CD4-positive, alpha-beta T cell (primary cell): Measurements from ENCODE around the gene ENTPD6. TPM values are rescaled to one million over a fixed set of nuclear protein-coding genes. Genes with fewer than 3 reads are reported as not detected.

Source experiments
- ATAC-seq: fragments of 200-7000 bp; cut with Tn5 transposase; one replicate; pipeline ENCODE4 v1.10.0; 2022; ENCODE audit warnings: mild to moderate bottlenecking; ENCODE audit not compliant: poor library complexity
- CTCF ChIA-PET: fragments of 350-600 bp; sonication (Branson Sonifier 250); formaldehyde crosslinking; loops from one replicate; lab custom pipeline; 2021; ENCODE audit warnings: antibody characterized with exemption, inconsistent platforms; lab: Charles Lee
- POLR2A ChIA-PET: fragments of 350-600 bp; sonication (Branson Sonifier 250); formaldehyde crosslinking; loops from one replicate; lab custom pipeline; 2021; ENCODE audit warnings: antibody characterized with exemption, inconsistent platforms; lab: Charles Lee
- DNase-seq, 14 experiments: peaks; one replicate each; pipeline ENCODE4 v3.0.0-alpha.2; 2013 to 2020; ENCODE audit warnings: mixed read lengths in 2 of 14
- H3K27ac ChIP-seq, 2 donors: one replicate each; pipeline versions ENCODE4 v1.5.1 to v1.7.0; 2013; ENCODE audit warnings: low read length in 2 of 2, low read depth in 1 of 2, mild to moderate bottlenecking in 1 of 2
- H3K27me3 ChIP-seq, 2 experiments: 1 replicate in 1 of 2; 2 replicates in 1 of 2; pipeline versions ENCODE4 v1.6.1 to v1.7.0; 2013; ENCODE audit warnings: low read length in 2 of 2, control low read depth in 1 of 2, mild to moderate bottlenecking in 1 of 2, moderate library complexity in 1 of 2; ENCODE audit not compliant: insufficient read depth in 2 of 2, control insufficient read depth in 1 of 2
- H3K36me3 ChIP-seq: one replicate; pipeline ENCODE4 v1.6.1; 2013; ENCODE audit warnings: low read length, control low read depth; ENCODE audit not compliant: insufficient read depth
- H3K4me1 ChIP-seq: one replicate; pipeline ENCODE4 v1.6.1; 2013; ENCODE audit warnings: low read length, control low read depth; ENCODE audit not compliant: insufficient read depth
- H3K4me3 ChIP-seq: one replicate; pipeline ENCODE4 v1.5.1; 2013; ENCODE audit warnings: mild to moderate bottlenecking, low read length, moderate library complexity
- H3K9me3 ChIP-seq, 2 experiments: 1 replicate in 1 of 2; 2 replicates in 1 of 2; pipeline versions ENCODE4 v1.6.1 to v1.7.0; 2013; ENCODE audit warnings: low read length in 2 of 2, mild to moderate bottlenecking in 2 of 2, control low read depth in 1 of 2, moderate library complexity in 1 of 2; ENCODE audit not compliant: control insufficient read depth in 1 of 2, insufficient read depth in 1 of 2
- H3K27ac Mint-ChIP-seq: one replicate; pipeline ENCODE4 v1.8.0; 2020; ENCODE audit warnings: mixed read lengths
- H3K27me3 Mint-ChIP-seq: one replicate; pipeline ENCODE4 v1.8.0; 2021; ENCODE audit warnings: mixed read lengths
- H3K36me3 Mint-ChIP-seq: one replicate; pipeline ENCODE4 v1.8.0; 2021; ENCODE audit warnings: low read depth, mixed read lengths
- H3K4me1 Mint-ChIP-seq: one replicate; pipeline ENCODE4 v1.8.0; 2021; ENCODE audit warnings: low read depth, mixed read lengths
- H3K4me3 Mint-ChIP-seq: one replicate; pipeline ENCODE4 v1.8.0; 2020; ENCODE audit warnings: mild to moderate bottlenecking, mixed read lengths
- H3K9me3 Mint-ChIP-seq: one replicate; pipeline ENCODE4 v1.8.0; 2020; ENCODE audit warnings: mixed read lengths
- intact Hi-C, 2 experiments: fragments of 100-400 bp; cut with DNase I in 1 of 2; cut with micrococcal nuclease in 1 of 2; formaldehyde crosslinking; loops; one replicate each; pipeline versions ENCODE4 v1.15.1 to v1.9.0; 2023 to 2025; cut with DNase I, micrococcal nuclease
- total RNA-seq, 174 experiments: library from RNA in 2 of 174; stranded (reverse) in 2 of 174; gene quantifications; one replicate each; pipeline ENCODE4 v1.2.3 and lab custom pipeline; 2021 to 2026
- TF ChIP-seq, protein P1 (sequence below): fragments of 200-600 bp; IDR thresholded peaks from one replicate; pipeline ENCODE4 v1.8.0; 2022; ENCODE audit warnings: antibody characterized with exemption, mild to moderate bottlenecking

The ENTPD6 gene
- total RNA-seq, 2 experiments from 2014 or later: 78.5 to 85.1 TPM

DNA sequence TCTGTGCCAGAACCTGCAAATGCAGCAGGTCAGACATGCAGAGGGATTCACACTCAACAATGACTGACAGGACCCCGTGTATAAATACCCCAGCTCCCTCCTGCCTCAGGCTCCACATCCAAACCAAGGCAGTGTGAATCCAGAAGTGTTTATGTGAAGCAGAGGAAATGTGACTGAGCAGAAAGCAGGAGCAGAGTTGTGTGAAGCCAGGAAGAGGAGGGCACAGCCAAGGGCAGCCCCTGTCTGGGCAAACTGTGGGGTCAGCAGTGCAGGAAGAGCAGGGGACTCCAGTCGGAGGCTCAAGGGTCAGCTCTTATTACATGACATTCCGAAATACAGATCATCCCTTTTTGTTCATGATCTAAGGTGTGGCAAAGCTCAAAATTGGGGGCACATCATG lies 19.3 kb upstream of the ENTPD6 start:
- no peak overlapping the region for H3K4me3 ChIP-seq
- ATAC-seq: no peak

DNA sequence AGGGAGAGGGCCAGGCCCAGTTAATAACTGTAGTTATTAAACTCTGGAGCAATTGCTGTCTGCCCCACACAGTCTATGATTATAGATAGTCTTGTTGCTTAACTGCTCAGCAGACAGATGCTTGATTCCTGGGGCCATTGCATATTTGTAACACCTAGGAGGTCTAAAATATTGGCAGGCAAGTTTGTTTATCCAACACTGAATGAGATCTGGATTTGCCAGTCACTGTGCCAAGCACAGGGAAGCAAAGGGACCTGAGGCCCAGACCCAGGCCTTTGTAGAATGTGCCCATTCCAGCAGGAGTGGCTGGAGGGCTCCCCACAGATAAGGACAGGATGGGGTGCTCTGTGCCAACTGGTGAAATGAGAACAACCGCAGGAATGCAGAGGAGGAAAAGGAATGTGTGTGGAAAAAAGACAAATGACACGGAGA lies 17.6 kb upstream of the ENTPD6 start:
- Mint-ChIP-seq H3K9me3 (peaks cover 4% of the 10 kb centered on the region), H3K36me3 (no peaks in the 10 kb centered on the region), H3K4me3 (no peak overlapping the region), H3K27ac (no peak overlapping the region), H3K27me3 (peaks cover 15% of the 10 kb centered on the region), H3K4me1 (no peaks in the 10 kb centered on the region)
- Histone ChIP-seq H3K27ac (no peak overlapping the region), H3K4me1 (no peaks in the 10 kb centered on the region), H3K9me3 (peaks cover 0 to 1% of the 10 kb centered on the region in 2 experiments), H3K27me3 (no peaks in the 10 kb centered on the region), H3K4me3 (no peak overlapping the region), H3K36me3 (no peaks in the 10 kb centered on the region)
- TF ChIP-seq, protein P1, sequence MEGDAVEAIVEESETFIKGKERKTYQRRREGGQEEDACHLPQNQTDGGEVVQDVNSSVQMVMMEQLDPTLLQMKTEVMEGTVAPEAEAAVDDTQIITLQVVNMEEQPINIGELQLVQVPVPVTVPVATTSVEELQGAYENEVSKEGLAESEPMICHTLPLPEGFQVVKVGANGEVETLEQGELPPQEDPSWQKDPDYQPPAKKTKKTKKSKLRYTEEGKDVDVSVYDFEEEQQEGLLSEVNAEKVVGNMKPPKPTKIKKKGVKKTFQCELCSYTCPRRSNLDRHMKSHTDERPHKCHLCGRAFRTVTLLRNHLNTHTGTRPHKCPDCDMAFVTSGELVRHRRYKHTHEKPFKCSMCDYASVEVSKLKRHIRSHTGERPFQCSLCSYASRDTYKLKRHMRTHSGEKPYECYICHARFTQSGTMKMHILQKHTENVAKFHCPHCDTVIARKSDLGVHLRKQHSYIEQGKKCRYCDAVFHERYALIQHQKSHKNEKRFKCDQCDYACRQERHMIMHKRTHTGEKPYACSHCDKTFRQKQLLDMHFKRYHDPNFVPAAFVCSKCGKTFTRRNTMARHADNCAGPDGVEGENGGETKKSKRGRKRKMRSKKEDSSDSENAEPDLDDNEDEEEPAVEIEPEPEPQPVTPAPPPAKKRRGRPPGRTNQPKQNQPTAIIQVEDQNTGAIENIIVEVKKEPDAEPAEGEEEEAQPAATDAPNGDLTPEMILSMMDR: no peak
- intact Hi-C loops: loop anchor here (2.0 to 5.0 kb wide), 4 partner anchors 86 to 1241 kb away; no protein-coding TSS in a partner anchor
- POLR2A ChIA-PET: no interaction called here
- no peak for ATAC-seq
- no peak for DNase-seq
- CTCF ChIA-PET: no interaction called here

More for the DNA sequence above, 19.3 kb upstream of the ENTPD6 start:
- Histone ChIP-seq H3K9me3 (no peaks in the 10 kb centered on the region), H3K36me3 (no peaks in the 10 kb centered on the region), H3K27ac (no peak overlapping the region), H3K4me1 (no peaks in the 10 kb centered on the region), H3K27me3 (no peaks in the 10 kb centered on the region)
- ChIA-PET CTCF (no interaction called here), POLR2A (no interaction called here)
- intact Hi-C loops: loop anchor here in 1 of 2 experiments (5.0 kb wide), 3 partner anchors 84 to 1239 kb away; no protein-coding TSS in a partner anchor
- H3K36me3 Mint-ChIP-seq: no peaks in the 10 kb centered on the region
- no peak for DNase-seq
- H3K4me1 Mint-ChIP-seq: no peaks in the 10 kb centered on the region
- H3K9me3 Mint-ChIP-seq: peaks cover 4% of the 10 kb centered on the region
- H3K27me3 Mint-ChIP-seq: peaks cover 9% of the 10 kb centered on the region
- no peak overlapping the region for H3K27ac Mint-ChIP-seq
- TF ChIP-seq, protein P1: no peak
- no peak overlapping the region for H3K4me3 Mint-ChIP-seq

DNA sequence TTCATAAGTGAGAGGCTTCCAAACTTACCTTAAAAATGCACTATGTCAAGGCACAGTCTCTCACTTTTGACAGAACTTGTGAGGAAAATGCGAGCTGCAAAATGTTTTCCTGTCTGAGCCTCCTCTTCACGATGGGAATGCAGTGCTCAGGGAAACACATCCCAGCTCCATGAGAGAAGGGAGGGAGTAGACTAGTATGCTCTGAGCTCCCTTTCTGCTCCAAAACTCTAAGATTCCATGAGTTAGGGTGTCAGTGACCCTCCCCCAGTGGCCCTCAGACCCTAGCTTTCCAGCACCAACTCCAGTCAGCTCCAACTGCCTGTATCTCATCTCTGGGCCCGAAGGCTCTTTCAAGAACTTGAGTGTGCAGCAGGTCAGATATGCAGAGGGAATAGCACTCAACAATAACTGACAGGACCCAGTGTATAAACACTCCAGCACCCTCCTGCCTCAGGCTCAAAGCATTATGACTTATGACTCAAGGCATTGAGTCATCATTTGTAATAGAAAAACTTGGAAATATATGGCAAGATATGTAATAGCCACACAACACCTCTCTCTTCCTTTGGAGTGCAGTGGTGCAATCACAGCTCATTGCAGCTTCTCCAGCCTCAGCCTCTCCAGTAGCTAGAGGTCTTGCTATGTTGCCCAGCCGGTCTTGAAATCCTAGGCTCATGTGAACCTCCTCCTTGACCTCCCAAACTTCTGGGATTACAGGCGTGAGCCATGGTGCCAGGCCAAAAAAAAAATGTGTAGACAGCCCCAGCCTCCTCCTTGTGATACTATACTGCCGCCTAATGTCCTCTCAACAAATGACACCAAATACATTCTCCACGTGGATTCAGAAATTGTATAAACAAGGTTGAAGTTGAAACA lies 16.7 kb upstream of the ENTPD6 start:
- intact Hi-C loops: loop anchor here (1.0 to 5.0 kb wide), 6 partner anchors 86 to 1242 kb away; no protein-coding TSS in a partner anchor
- Mint-ChIP-seq H3K27me3 (peaks cover 18% of the 10 kb centered on the region), H3K36me3 (no peaks in the 10 kb centered on the region), H3K4me1 (no peaks in the 10 kb centered on the region), H3K9me3 (peaks cover 4% of the 10 kb centered on the region), H3K4me3 (no peak overlapping the region), H3K27ac (no peak overlapping the region)
- DNase-seq (peak in 4 of 14 experiments; percentile 24 to 64 (median 61)), ATAC-seq (peak; percentile 76)
- TF ChIP-seq, protein P1: peak; percentile 75
- peaks cover 0 to 5% of the 10 kb centered on the region in 2 experiments for H3K9me3 ChIP-seq
- H3K4me1 ChIP-seq: no peaks in the 10 kb centered on the region
- POLR2A ChIA-PET: no interaction called here
- CTCF ChIA-PET: interaction anchor here (1.2 to 1.4 kb wide), 3 partner anchors 119 to 220 kb away, joined by 3 read pairs; no protein-coding TSS in a partner anchor
- H3K36me3 ChIP-seq: no peaks in the 10 kb centered on the region
- no peak overlapping the region for H3K4me3 ChIP-seq
- H3K27ac ChIP-seq: no peak overlapping the region
- no peaks in the 10 kb centered on the region for H3K27me3 ChIP-seq
